Measurements from ENCODE around the gene STARD3.
A peak's percentile ranks its signal among the peaks of the same experiment; 100 is the strongest.

The STARD3 gene

DNA sequence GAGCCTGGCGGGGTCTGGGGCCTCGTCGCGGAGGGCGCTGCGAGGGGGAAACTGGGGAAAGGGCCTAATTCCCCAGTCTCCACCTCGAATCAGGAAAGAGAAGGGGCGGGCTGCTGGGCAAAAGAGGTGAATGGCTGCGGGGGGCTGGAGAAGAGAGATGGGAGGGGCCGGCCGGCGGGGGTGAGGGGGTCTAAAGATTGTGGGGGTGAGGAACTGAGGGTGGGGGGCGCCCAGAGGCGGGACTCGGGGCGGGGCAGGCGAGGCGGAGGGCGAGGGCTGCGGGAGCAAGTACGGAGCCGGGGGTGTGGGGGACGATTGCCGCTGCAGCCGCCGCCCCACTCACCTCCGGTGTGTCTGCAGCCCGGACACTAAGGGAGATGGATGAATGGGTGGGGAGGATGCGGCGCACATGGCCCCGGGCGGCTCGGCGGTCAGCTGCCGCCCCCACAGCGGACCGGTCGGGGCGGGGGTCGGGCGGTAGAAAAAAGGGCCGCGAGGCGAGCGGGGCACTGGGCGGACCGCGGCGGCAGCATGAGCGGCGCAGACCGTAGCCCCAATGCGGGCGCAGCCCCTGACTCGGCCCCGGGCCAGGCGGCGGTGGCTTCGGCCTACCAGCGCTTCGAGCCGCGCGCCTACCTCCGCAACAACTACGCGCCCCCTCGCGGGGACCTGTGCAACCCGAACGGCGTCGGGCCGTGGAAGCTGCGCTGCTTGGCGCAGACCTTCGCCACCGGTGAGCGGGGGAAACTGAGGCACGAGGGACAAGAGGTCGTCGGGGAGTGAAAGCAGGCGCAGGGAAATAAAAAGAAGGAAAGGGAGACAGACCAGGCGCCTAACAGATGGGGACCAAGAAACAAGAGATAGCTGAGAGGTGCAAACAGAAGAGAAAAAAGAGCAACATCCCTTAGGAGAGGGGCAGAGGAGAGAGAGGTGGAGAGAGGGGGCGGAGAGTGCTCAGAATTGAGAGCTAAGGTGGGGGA lies 31.3 kb downstream of the STARD3 start, which contains the start of gene PNMT:
Gene PNMT (plus strand): TSS at position 509 of the 980 bp plus-strand sequence. CDS start 23 bp downstream, at position 532.
- no peaks in the 10 kb centered on the region for H3K27me3 ChIP-seq (ENCODE audit: control insufficient read depth, insufficient read depth, low read length)
- H3K4me3 ChIP-seq (ENCODE audit: low read depth, low read length): peak within 1 kb of the TSS; percentile 13
- peaks cover 57% of the 10 kb centered on the region for H3K4me1 ChIP-seq
- H2AFZ ChIP-seq: peak within 1 kb of the TSS; percentile 65
- peak within 1 kb of the TSS; percentile 81 for H3K27ac ChIP-seq
- no peak within 1 kb of the TSS for H3K9ac ChIP-seq
- TF ChIP-seq, protein P1, sequence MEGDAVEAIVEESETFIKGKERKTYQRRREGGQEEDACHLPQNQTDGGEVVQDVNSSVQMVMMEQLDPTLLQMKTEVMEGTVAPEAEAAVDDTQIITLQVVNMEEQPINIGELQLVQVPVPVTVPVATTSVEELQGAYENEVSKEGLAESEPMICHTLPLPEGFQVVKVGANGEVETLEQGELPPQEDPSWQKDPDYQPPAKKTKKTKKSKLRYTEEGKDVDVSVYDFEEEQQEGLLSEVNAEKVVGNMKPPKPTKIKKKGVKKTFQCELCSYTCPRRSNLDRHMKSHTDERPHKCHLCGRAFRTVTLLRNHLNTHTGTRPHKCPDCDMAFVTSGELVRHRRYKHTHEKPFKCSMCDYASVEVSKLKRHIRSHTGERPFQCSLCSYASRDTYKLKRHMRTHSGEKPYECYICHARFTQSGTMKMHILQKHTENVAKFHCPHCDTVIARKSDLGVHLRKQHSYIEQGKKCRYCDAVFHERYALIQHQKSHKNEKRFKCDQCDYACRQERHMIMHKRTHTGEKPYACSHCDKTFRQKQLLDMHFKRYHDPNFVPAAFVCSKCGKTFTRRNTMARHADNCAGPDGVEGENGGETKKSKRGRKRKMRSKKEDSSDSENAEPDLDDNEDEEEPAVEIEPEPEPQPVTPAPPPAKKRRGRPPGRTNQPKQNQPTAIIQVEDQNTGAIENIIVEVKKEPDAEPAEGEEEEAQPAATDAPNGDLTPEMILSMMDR (IDR thresholded peaks at IDR 0.05): peak; percentile 89
- peak within 1 kb of the TSS; percentile 68 for H3K4me2 ChIP-seq (ENCODE audit: low read length)
- no peaks in the 10 kb centered on the region for H3K79me2 ChIP-seq
- H3K36me3 ChIP-seq (ENCODE audit: control insufficient read depth, insufficient read depth, low read length): no peaks in the 10 kb centered on the region
- H3K9me3 ChIP-seq (ENCODE audit: control insufficient read depth, low read length): no peaks in the 10 kb centered on the region

DNA sequence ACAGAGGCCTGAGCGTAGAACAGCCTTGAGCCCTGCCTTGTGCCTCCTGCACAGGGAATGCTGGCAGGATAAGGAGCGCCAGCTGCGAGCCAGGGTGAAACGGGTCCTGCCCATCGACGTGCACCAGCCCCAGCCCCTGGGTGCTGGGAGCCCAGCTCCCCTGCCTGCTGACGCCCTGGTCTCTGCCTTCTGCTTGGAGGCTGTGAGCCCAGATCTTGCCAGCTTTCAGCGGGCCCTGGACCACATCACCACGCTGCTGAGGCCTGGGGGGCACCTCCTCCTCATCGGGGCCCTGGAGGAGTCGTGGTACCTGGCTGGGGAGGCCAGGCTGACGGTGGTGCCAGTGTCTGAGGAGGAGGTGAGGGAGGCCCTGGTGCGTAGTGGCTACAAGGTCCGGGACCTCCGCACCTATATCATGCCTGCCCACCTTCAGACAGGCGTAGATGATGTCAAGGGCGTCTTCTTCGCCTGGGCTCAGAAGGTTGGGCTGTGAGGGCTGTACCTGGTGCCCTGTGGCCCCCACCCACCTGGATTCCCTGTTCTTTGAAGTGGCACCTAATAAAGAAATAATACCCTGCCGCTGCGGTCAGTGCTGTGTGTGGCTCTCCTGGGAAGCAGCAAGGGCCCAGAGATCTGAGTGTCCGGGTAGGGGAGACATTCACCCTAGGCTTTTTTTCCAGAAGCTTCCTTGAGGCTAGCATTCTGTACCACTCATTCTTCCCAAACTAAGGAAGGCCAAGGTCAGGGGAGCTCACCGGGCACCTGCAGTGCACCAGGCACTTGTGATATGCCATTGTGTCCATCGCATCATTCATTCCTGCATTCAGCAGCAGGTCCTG lies 33.2 kb downstream of the STARD3 start:
- TF ChIP-seq, protein P1 (IDR thresholded peaks at IDR 0.05): no peak
- H3K9ac ChIP-seq: no peak overlapping the region
- H3K4me3 ChIP-seq (ENCODE audit: low read depth, low read length): no peak overlapping the region
- no peaks in the 10 kb centered on the region for H3K9me3 ChIP-seq (ENCODE audit: control insufficient read depth, low read length)
- H3K4me1 ChIP-seq: peaks cover 45% of the 10 kb centered on the region
- H3K4me2 ChIP-seq (ENCODE audit: low read length): no peak overlapping the region
- H3K27ac ChIP-seq: no peak overlapping the region
- H2AFZ ChIP-seq: no peak overlapping the region
- no peaks in the 10 kb centered on the region for H3K36me3 ChIP-seq (ENCODE audit: control insufficient read depth, insufficient read depth, low read length)
- no peaks in the 10 kb centered on the region for H3K27me3 ChIP-seq (ENCODE audit: control insufficient read depth, insufficient read depth, low read length)
- no peaks in the 10 kb centered on the region for H3K79me2 ChIP-seq

DNA sequence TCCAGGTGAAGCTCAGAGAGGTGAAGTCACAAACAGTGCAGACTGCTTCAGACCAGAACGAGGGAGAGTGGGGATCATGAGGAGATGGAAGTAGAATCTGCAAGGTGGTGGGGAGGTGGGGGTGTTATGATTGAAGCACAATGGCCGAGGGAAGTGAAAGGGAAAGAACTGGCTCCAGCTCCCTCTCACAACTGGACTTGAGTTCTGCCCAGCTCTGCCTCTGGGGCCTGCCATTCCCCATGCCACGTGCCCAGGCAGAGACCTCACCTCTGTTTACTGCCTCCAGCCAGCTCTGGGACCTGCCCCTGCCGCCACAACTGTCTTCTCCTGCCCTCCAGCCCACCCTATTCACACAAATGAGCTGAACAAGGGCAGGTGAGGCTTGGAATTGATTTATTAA lies 33.8 kb downstream of the STARD3 start:
- TF ChIP-seq, protein P1 (IDR thresholded peaks at IDR 0.05): no peak
- H3K79me2 ChIP-seq: no peaks in the 10 kb centered on the region
- no peaks in the 10 kb centered on the region for H3K9me3 ChIP-seq (ENCODE audit: control insufficient read depth, low read length)
- H3K9ac ChIP-seq: no peak overlapping the region
- H2AFZ ChIP-seq: no peak overlapping the region
- H3K27me3 ChIP-seq (ENCODE audit: control insufficient read depth, insufficient read depth, low read length): no peaks in the 10 kb centered on the region
- no peaks in the 10 kb centered on the region for H3K36me3 ChIP-seq (ENCODE audit: control insufficient read depth, insufficient read depth, low read length)
- peaks cover 45% of the 10 kb centered on the region for H3K4me1 ChIP-seq
- H3K4me3 ChIP-seq (ENCODE audit: low read depth, low read length): no peak overlapping the region
- no peak overlapping the region for H3K27ac ChIP-seq
- H3K4me2 ChIP-seq (ENCODE audit: low read length): no peak overlapping the region

DNA sequence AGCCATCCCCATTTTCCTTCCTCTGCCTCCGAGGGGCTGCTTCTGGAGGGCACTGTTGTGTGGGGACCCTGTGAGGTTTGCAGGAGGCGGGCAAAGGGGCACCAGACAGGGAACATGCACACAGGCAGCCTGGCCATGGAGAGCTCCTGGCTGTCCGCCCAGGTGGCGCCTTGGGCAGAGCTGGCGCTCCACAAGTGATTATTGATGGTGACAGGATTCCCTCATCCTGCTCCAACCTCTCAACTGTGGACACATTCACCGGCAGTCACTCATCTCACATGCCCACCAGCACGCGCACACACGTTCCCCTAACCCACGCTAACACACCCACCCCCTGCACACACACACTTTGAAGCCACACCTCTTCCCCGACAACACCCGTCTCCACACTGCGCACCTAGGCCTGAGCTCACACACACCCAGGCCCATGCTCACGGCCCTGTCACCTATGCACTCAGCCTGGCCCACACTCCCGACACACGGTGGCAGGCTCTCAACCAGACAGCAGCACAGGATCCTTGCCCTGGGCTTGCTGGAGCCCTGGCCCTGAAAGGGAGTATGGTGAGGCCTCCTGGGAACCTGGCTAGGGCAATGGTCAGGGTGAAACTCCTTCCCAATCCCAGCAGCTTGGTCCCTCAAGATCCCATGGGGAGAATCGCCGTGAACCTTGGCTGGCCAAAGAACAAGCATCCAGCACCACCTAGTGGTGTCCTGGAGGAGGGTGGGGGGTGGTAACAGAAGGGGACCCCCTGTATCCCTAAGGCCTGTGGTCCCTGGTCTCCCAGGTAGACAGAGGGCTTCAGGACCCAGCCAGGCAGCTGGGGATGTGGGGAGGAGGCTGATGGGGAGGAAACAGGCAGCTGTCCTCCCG lies 34.9 kb downstream of the STARD3 start:
- no peak overlapping the region for H3K4me3 ChIP-seq (ENCODE audit: low read depth, low read length)
- H3K9ac ChIP-seq: no peak overlapping the region
- no peaks in the 10 kb centered on the region for H3K27me3 ChIP-seq (ENCODE audit: control insufficient read depth, insufficient read depth, low read length)
- peaks cover 45% of the 10 kb centered on the region for H3K4me1 ChIP-seq
- no peaks in the 10 kb centered on the region for H3K79me2 ChIP-seq
- no peaks in the 10 kb centered on the region for H3K36me3 ChIP-seq (ENCODE audit: control insufficient read depth, insufficient read depth, low read length)
- H3K27ac ChIP-seq: peak overlapping the region; percentile 39
- H3K9me3 ChIP-seq (ENCODE audit: control insufficient read depth, low read length): no peaks in the 10 kb centered on the region
- H2AFZ ChIP-seq: no peak overlapping the region
- TF ChIP-seq, protein P1 (IDR thresholded peaks at IDR 0.05): peak; percentile 72
- no peak overlapping the region for H3K4me2 ChIP-seq (ENCODE audit: low read length)
